Stimulated activated CD8-positive, alpha-beta memory T cell treated with anti-CD3 and anti-CD28 coated beads, Interleukin-7, amount 100 ng/mL, for 48 hours (primary cell): ENCODE results near the gene HTD2.
"Not testable (repeated sequence)": the region's sequence is repeated elsewhere in the genome, so short reads cannot be mapped to it uniquely, and the experiment has no call there.

Source experiments
- DNase-seq, 2 donors: peaks; one replicate each; pipeline ENCODE4 v3.0.0-alpha.2; 2020; ENCODE audit warnings: low read depth in 1 of 2; ENCODE audit errors: extremely low read depth in 1 of 2

The HTD2 gene

GRCh38 chr3:58305882-58306711 is at the start of gene HTD2, which contains the start of gene RPP14:
Gene HTD2 (plus strand): TSS chr3:58306520. CDS start chr3:58317614, 11,094 bp downstream.
Gene RPP14 (plus strand): TSS chr3:58306245. CDS start chr3:58310330, 4,085 bp downstream.
- peak; percentile 95 to 96 for DNase-seq

GRCh38 chr3:58258392-58259055 is 47.8 kb upstream of the HTD2 start:
- DNase-seq: no peak

DNA sequence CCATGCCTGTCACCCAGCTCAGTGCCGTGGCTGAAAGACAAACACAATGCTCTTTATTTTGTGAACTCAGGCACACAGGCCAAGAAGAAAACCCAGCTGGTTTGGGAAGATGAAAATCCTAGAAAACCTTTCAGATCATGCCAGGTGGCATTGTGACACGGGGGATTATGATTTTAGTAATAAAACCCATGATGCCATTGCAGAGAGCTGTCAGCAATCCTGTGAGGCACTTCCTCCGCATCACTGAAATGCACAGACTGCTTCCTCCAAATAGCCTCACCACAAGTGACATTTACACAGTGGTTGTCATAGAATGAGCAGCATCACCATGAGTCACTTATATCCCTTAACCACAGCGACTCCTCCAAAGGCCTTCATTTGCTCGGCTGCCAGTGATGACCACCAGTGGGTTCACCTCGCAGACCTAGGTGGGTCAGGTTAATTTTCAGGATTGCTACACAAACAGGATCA is 46.0 kb upstream of the HTD2 start:
- DNase-seq: peak in 1 of 2 donors; percentile 19

DNA sequence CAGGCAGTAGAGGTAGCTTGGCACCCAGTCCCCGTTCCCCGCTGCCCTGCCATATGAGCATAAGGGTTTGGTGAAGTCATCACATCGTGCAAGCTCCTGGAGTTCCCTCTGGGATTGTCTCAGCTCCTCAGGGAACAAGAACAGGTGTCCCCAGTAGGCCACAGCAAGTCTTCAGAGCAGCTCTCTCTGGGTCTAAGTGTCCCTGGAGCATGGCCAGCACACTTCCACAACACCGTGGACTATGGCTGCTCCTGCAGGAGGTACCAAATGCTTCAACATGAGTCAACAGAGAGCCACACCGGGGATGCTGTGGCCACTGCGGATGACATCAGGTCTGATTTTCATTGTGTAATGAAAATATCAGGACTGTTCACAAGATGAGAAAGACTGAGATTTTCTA is 45.6 kb upstream of the HTD2 start:
- no peak for DNase-seq

- DNase-seq: no peak
Observed at GRCh38 chr3:58261954-58262666, 44.2 kb upstream of the HTD2 start.

DNA sequence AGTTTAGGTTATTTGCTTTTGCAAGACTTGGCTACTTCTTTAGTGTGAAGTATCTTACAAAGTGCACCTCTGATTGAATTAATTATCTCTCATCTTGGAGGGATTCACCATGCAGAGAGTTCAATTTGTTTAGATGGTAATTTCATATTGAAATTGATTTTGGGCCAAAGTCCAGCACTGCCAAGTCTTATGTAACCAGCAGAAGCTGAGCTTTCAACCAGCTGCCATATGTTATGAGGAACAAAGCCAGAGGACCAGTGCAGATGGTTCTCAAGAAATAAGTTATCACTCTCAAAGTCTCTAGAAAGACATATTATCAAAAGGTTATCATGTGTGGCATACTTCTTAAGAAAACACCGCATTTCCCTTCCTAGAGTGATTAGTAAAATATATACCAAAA is 39.7 kb upstream of the HTD2 start:
- DNase-seq: no peak

DNA sequence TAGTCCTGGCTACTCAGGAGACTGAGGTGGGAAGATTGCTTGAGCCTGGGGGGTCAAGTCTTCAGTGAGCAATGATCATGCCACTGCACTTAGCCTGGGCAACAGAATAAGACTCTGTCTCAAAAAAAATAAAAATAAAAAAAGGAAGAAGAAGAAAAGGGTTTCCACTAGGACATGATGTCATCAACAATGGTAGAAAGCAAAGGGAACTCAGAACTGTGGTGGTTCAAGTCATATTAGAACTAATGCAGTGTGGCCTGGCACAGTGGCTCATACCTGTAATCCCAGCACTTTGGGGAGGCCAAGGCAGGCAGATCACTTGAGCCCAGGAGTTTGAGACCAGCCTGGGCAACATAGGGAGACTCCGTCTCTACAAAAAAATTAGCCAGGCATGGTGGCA is 38.8 kb upstream of the HTD2 start:
- DNase-seq: not testable (repeated sequence)

DNA sequence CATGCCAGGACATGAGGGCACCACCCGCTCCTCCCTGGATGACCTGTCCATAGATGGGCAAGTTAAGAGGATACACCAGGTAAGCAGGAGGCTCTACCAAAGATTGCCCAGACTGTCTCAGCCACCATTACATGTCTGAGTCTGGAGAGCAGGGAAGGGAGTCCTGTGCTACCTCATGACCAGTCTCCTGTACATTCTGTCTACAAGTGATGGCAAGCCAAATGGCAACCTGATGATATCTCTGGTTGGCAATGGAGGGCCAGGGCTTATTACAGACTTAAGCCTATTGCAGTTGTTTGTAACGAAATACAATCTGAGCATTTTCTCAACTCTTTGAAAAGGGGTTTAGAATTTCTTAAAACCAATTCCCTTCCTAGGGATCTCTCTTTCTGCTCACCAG is 37.0 kb upstream of the HTD2 start:
- DNase-seq: no peak

DNA sequence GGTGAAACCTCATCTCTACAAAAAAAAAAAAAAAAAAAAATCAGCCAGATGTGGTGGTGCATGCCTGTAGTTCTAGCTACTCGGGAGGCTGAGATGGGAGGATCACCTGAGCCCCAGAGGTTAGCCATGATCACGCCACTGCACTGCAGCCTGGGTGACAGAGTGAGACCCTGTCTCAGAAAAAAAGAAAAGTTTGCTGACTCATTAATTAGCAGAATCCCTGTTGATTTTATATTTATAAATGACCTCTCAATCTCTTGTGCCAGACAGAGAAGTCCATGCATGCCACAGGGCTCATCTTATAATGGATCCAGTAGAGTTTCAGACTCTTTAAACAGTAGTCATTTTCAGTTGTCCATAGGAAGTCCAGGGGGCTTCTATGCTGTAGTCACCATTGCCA is 35.8 kb upstream of the HTD2 start:
- no peak for DNase-seq

- no peak for DNase-seq
Observed at GRCh38 chr3:58271901-58272501, 34.3 kb upstream of the HTD2 start.

GRCh38 chr3:58272891-58273290 is 33.4 kb upstream of the HTD2 start:
- DNase-seq: no peak

GRCh38 chr3:58273362-58273761 is 33.0 kb upstream of the HTD2 start:
- DNase-seq: not testable (repeated sequence)

DNA sequence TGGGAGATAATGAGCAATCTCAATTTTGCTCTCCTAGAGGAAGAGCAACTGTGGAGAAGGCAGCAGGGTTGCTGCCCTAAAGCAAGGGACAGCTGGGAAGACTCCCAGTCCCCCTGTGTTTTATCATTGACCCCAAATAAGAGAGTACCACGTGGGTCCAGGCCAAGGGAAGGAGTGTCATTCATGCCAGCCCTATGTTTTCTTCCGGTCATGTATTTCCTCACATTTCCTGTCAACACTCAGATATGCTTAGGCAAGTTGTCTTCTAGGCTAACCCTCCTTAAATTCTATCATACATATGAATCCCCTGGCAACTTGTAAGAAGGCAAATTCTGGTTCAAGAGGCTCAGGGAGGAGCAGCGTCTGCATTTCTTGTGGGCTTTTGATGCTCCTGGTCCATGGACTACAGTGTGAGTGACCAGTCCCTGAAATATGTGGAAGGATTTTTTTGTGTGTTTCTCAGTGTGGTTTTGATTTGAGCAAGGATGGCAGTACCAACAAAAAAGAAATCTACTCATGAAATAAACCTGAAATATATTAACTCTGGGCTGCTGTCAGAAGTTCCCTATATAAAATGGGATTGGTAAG is 32.2 kb upstream of the HTD2 start:
- DNase-seq: no peak

GRCh38 chr3:58281069-58281468 is 25.3 kb upstream of the HTD2 start:
- no peak for DNase-seq

DNA sequence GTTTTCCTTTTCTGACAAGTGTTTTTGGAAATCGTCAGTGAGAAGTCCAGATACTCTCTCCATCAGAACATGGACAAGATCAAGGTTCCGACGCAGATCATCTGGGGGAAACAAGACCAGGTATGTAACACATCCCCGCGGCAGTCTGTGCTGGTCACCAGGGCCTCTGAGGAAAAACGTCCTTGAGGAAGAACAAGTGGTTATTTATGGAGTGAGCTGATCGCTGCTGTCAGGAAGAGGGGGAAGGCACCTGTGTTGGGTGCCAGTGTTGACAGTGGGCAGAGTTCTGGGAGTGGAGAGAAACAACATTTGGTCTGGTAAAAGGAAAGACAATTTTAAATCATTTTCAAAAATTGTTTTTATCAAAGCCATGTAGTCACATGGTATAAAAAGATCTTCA is 21.0 kb upstream of the HTD2 start:
- no peak for DNase-seq

DNA sequence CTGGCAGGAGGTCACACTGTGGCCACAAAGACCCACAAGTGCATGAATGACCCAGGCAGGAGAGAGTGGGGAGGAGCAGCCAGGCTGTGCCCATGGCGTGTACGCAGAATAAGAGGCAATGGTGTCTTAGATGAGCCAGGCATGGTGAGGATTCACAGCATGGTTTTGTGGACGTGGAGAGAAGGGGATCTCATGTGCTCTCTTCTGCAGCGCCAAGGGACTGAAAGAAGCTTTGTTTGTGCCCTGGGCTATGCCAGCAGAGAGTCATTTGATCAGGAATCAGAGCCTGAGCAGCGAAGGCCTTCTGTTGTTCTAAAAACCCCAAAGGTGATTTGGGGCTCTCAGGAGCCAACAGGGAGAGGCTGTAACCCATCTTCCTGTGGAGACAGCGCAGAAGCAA is 19.0 kb upstream of the HTD2 start:
- DNase-seq: no peak

DNA sequence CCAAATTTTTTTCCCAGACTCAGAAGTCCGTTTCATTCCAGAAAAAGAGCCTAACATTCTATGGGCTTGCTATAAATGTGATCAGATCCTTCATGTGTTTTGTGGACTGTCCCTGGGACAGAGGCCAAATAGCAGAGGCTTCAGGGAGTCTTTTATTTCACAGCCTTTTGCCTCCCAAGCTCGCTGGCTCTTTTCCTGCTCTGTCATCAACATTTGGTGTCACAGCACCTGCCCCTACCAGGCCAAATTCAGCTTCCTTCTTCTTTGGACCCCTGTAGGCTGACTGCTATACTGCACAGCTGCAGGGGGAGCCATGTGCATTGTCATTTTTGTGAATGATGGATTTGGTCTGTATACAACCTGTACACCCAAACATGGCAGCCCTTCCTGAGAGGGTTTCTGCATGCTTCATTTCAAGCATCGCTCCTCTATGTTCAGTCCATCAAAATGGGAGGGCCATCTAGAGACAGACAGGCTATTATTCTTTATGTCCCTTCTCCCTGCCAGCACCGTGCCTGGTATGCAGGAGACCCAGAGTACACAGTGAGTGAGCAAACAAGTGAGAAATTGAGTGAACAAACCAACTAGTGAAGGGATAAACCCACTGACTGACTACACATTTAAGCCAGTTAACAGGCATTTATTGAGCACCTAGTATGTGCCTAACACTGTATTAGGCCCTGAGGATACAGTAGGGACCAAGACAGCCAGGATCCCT is 18.1 kb upstream of the HTD2 start:
- DNase-seq: no peak

DNA sequence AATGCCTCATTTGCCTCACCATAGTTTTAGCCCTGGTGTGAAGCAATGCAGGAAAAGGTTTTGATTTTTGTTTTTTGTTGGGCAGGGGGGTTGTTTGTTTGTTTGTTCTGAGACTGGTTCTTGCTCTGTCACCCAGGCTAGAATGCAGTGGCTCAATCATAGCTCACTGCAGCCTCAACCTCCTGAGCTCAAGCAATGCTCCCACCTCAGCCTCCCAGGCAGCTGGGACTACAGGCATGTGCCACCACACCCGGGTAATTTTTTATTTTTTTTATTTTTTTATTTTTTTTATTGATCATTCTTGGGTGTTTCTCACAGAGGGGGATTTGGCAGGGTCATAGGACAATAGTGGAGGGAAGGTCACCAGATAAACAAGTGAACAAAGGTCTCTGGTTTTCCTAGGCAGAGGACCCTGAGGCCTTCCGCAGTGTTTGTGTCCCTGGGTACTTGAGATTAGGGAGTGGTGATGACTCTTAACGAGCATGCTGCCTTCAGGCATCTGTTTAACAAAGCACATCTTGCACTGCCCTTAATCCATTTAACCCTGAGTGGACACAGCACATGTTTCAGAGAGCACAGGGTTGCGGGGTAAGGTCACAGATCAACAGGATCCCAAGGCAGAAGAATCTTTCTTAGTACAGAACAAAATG is 17.2 kb upstream of the HTD2 start:
- not testable (repeated sequence) for DNase-seq

DNA sequence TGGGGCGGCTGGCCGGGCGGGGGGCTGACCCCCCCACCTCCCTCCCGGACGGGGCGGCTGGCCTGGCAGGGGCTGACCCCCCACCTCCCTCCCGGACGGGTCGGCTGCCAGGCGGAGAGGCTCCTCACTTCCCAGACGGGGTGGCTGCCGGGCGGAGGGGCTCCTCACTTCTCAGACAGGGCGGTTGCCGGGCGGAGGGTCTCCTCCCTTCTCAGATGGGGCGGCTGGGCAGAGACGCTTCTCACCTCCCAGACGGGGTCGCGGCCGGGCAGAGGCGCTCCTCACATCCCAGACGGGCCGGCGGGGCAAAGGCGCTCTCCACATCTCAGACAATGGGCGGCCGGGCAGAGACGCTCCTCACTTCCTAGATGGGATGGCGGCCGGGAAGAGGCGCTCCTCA is 15.9 kb upstream of the HTD2 start:
- not testable (repeated sequence) for DNase-seq
